HCT116 (cell line): Measurements from ENCODE around the gene ESPN. TPM values are rescaled to one million over a fixed set of nuclear protein-coding genes. Genes with fewer than 3 reads are reported as not detected.

ENCODE experiments used
- ATAC-seq: fragments of 200-7000 bp; cut with Tn5 transposase; 2 replicates; pipeline ENCODE4 v1.9.1; 2020; ENCODE audit warnings: mild to moderate bottlenecking, moderate library complexity
- BruUV-seq: library from RNA; stranded (reverse); fragments of 400-500 nt; replicated peaks from 2 replicates; lab custom pipeline; 2021; lab: Mats Ljungman, UMichigan
- CTCF ChIA-PET: fragments of 300-600 bp; sonication (Branson Sonifier 250); formaldehyde crosslinking; loops from one replicate; lab custom pipeline; 2021; ENCODE audit warnings: antibody characterized with exemption; lab: Charles Lee
- POLR2A ChIA-PET: fragments of 300-600, 350-600 bp; sonication (Branson Sonifier 250); formaldehyde crosslinking; loops from one replicate; lab custom pipeline; 2021; ENCODE audit warnings: antibody characterized with exemption; lab: Charles Lee
- RAD21 ChIA-PET, 2 experiments: fragments of 300-600 bp; sonication (Branson Sonifier 250); formaldehyde crosslinking; loops; one replicate each; lab custom pipeline; 2023; ENCODE audit warnings: low total read pairs in 2 of 2; ENCODE audit not compliant: uncharacterized antibody in 2 of 2, unreplicated experiment in 2 of 2, low non-redundant PET in 1 of 2; lab: Charles Lee
- DNase-seq: peaks from one replicate; pipeline ENCODE4 v3.0.0-alpha.2; 2010; ENCODE audit warnings: low read depth, low spot score
- H2AFZ ChIP-seq: fragments of 200-600 bp; shearing (Covaris generic), sonication (generic); 2 replicates; pipeline ENCODE4 v1.6.1; 2017; ENCODE audit warnings: low read depth, mixed run types, mixed read lengths, antibody characterized with exemption, low read length; ENCODE audit not compliant: poor library complexity, severe bottlenecking
- H3K27ac ChIP-seq: 2 replicates; pipeline ENCODE4 v1.5.1; 2012; ENCODE audit warnings: low read depth, low read length
- H3K27me3 ChIP-seq: fragments of 200-600 bp; sonication (generic); 2 replicates; pipeline ENCODE4 v1.6.1; 2016; ENCODE audit warnings: mixed run types, low read length, mixed read lengths; ENCODE audit not compliant: insufficient read depth
- H3K36me3 ChIP-seq, 2 experiments: fragments of 200-500 bp in 1 of 2; fragments of 200-600 bp in 1 of 2; sonication (Bioruptor generic) in 1 of 2; sonication (generic) in 1 of 2; 2 replicates each; pipeline versions ENCODE4 v1.5.1 to v1.6.1; 2014 to 2016; ENCODE audit warnings: low read length in 2 of 2, inconsistent platforms in 1 of 2, mixed read lengths in 1 of 2, mixed run types in 1 of 2; ENCODE audit not compliant: insufficient read depth in 2 of 2, control insufficient read depth in 1 of 2
- H3K4me1 ChIP-seq, 2 experiments: fragments of 200-600 bp in 1 of 2; sonication (generic) in 1 of 2; 2 replicates each; pipeline versions ENCODE4 v1.5.1 to v1.6.1; 2012 to 2017; ENCODE audit warnings: low read length in 2 of 2, inconsistent platforms in 1 of 2, mild to moderate bottlenecking in 1 of 2, mixed read lengths in 1 of 2, mixed run types in 1 of 2, moderate library complexity in 1 of 2; ENCODE audit not compliant: insufficient read depth in 2 of 2, control insufficient read depth in 1 of 2
- H3K4me2 ChIP-seq: fragments of 200-600 bp; sonication (generic); 2 replicates; pipeline ENCODE4 v1.6.1; 2017; ENCODE audit warnings: mixed run types, low read length, mixed read lengths
- H3K4me3 ChIP-seq, 2 experiments: fragments of 200-600 bp in 1 of 2; sonication (generic) in 1 of 2; replicated peaks in 1 of 2; 2 replicates each; pipeline ENCODE4 v1.5.1; 2011 to 2016; ENCODE audit warnings: low read length in 2 of 2, control low read depth in 1 of 2, low read depth in 1 of 2, mild to moderate bottlenecking in 1 of 2, mixed read lengths in 1 of 2, mixed run types in 1 of 2
- H3K79me2 ChIP-seq: fragments of 200-600 bp; sonication (generic); 2 replicates; pipeline ENCODE4 v1.6.1; 2017; ENCODE audit warnings: mild to moderate bottlenecking, mixed run types, low read length, moderate library complexity, mixed read lengths; ENCODE audit not compliant: insufficient read depth
- H3K9ac ChIP-seq: fragments of 200-600 bp; sonication (generic); 2 replicates; pipeline ENCODE4 v1.6.1; 2016; ENCODE audit warnings: low read length, mixed read lengths
- H3K9me2 ChIP-seq: fragments of 200-600 bp; sonication (generic), shearing (Covaris generic); 2 replicates; pipeline ENCODE4 v1.6.1; 2017; ENCODE audit warnings: mixed run types, mild to moderate bottlenecking, moderate library complexity; ENCODE audit not compliant: insufficient read depth
- H3K9me3 ChIP-seq, 2 experiments: fragments of 200-500 bp in 1 of 2; fragments of 200-600 bp in 1 of 2; sonication (Bioruptor generic) in 1 of 2; sonication (generic) in 1 of 2; 2 replicates each; pipeline ENCODE4 v1.6.1; 2014 to 2017; ENCODE audit warnings: low read length in 2 of 2, mixed read lengths in 2 of 2, inconsistent platforms in 1 of 2, low read depth in 1 of 2, mild to moderate bottlenecking in 1 of 2, mixed run types in 1 of 2, moderate library complexity in 1 of 2; ENCODE audit not compliant: control insufficient read depth in 1 of 2, insufficient read depth in 1 of 2
- H4K20me1 ChIP-seq: fragments of 200-600 bp; sonication (generic), shearing (Covaris generic); 2 replicates; pipeline ENCODE4 v1.6.1; 2017; ENCODE audit warnings: mixed run types, mild to moderate bottlenecking, moderate library complexity; ENCODE audit not compliant: insufficient read depth
- CBX3 ChIP-seq: IDR thresholded peaks from 2 replicates; pipeline ENCODE4 v1.6.1; 2012; ENCODE audit warnings: low read depth
- ELF1 ChIP-seq: IDR thresholded peaks from 2 replicates; pipeline ENCODE4 v1.6.1; 2012; ENCODE audit warnings: low read depth, borderline replicate concordance
- EZH2 ChIP-seq: fragments of 200-600 bp; sonication (generic); IDR thresholded peaks from 2 replicates; pipeline ENCODE4 v1.6.1; 2017; ENCODE audit warnings: antibody characterized with exemption, mixed run types
- EZH2phosphoT487 ChIP-seq: fragments of 200-600 bp; IDR thresholded peaks from 2 replicates; pipeline ENCODE4 v1.6.1; 2018; ENCODE audit warnings: antibody characterized with exemption, borderline replicate concordance
- FOSL1 ChIP-seq: IDR thresholded peaks from 2 replicates; pipeline ENCODE4 v1.6.1; 2012; ENCODE audit warnings: low read depth
- JUND ChIP-seq: IDR thresholded peaks from 2 replicates; pipeline ENCODE4 v1.6.1; 2012
- POLR2A ChIP-seq: IDR thresholded peaks from 2 replicates; pipeline ENCODE4 v1.7.0; 2011; ENCODE audit warnings: borderline replicate concordance; ENCODE audit not compliant: insufficient read depth, insufficient read length; ENCODE audit errors: extremely low read depth
- POLR2AphosphoS5 ChIP-seq: IDR thresholded peaks from 2 replicates; pipeline ENCODE4 v1.6.1; 2011; ENCODE audit warnings: mild to moderate bottlenecking, low read depth, low read length, moderate library complexity
- RAD21 ChIP-seq: IDR thresholded peaks from 2 replicates; pipeline ENCODE4 v1.6.1; 2012; ENCODE audit warnings: low read depth, mild to moderate bottlenecking
- SP1 ChIP-seq: IDR thresholded peaks from 2 replicates; pipeline ENCODE4 v1.6.1; 2012; ENCODE audit warnings: low read depth
- TCF7L2 ChIP-seq: IDR thresholded peaks from 2 replicates; pipeline ENCODE4 v1.7.0; 2011; ENCODE audit warnings: borderline replicate concordance, inconsistent platforms; ENCODE audit not compliant: insufficient read depth, insufficient read length; ENCODE audit errors: extremely low read depth
- YY1 ChIP-seq: IDR thresholded peaks from 2 replicates; pipeline ENCODE4 v1.6.1; 2011; ENCODE audit warnings: low read length, low read depth, moderate library complexity, mild to moderate bottlenecking; ENCODE audit not compliant: insufficient replicate concordance; ENCODE audit errors: extremely low read depth
- ZNF274 ChIP-seq: fragments of 200-500 bp; sonication (Bioruptor generic); IDR thresholded peaks from 2 replicates; pipeline ENCODE4 v1.6.1; 2014; ENCODE audit warnings: mild to moderate bottlenecking, low read depth, low read length, inconsistent platforms
- intact Hi-C: fragments of 100-400 bp; cut with micrococcal nuclease; formaldehyde crosslinking; loops from 2 replicates; pipeline ENCODE4 v1.10.0; 2022
- total RNA-seq: library from RNA; stranded (reverse); gene quantifications from one replicate; pipeline ENCODE4 v1.2.1, GENCODE V29; 2021; ENCODE audit not compliant: unreplicated experiment
- TF ChIP-seq, protein P1 (sequence below): IDR thresholded peaks from 2 replicates; pipeline ENCODE4 v1.6.1; 2012
- TF ChIP-seq, protein P2 (sequence below): IDR thresholded peaks from 2 replicates; pipeline ENCODE4 v1.6.1; 2012
- TF ChIP-seq, protein P3 (sequence below): IDR thresholded peaks from 2 replicates; pipeline ENCODE4 v1.6.1; 2011; ENCODE audit warnings: mild to moderate bottlenecking, low read length, moderate library complexity; ENCODE audit not compliant: insufficient replicate concordance; ENCODE audit errors: extremely low read depth

Gene ESPN
- total RNA-seq, 1 experiment from 2014 or later = 114 TPM

DNA sequence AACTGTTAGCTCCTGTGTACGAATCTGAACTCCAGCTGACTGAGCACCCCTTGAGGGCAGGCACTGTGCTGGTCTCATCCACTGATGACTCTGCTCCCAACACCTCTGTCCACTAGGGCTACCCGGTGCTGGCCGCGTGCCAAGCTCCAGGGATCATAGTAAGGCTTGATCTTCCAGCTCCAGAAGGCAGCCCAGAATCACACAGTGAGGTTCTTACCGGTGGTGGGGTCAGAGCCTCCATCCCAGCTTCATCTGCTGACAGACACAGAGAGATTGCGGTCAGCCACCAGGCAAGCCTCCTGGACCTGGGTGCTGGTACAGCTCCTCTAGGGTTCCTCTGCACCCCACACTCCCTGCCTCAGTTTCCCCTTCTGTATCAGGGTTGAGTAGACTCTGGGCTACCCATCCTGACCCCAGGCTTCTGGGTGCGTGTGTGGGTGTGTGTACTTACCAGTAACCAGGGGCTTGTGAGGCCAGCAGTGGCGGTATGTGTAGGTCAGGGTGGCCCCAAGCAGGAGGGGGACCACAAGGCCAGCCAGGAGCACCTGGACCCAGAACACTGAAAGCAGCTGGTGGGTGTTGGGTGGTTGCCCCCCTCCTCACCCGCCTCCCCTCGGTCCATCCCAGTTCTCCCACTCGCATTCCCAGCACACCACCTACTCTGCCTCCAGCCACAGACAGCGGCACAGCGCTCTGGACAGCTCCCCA is 38.0 kb downstream of the ESPN start:
- H3K9me2 ChIP-seq = no peaks in the 10 kb centered on the region
- 0 out of 2 replicates have a peak, but pooled peaks have one; percentile 22 for TF ChIP-seq JUND
- no peak for TF ChIP-seq RAD21
- intact Hi-C loops = no loop called here
- no peak overlapping the region for H2AFZ ChIP-seq
- ChIA-PET RAD21 (no interaction called here), CTCF (no interaction called here), POLR2A (interaction anchor here (1.0 to 1.6 kb wide), 2 partner anchors 13 to 43 kb away, joined by 3 to 4 read pairs; partner anchors contain the start of gene HES2)
- H3K36me3 ChIP-seq = peaks cover 3 to 11% of the 10 kb centered on the region in 2 experiments; a peak in 1 of 4 replicates
- peaks cover 3 to 10% of the 10 kb centered on the region in 2 experiments; a peak in 3 of 4 replicates for H3K4me1 ChIP-seq
- H3K27me3 ChIP-seq = no peaks in the 10 kb centered on the region
- H4K20me1 ChIP-seq = no peaks in the 10 kb centered on the region
- no peak for DNase-seq
- peak; percentile 18; the same call in 1 of the 2 replicates for ATAC-seq
- H3K9ac ChIP-seq = no peak overlapping the region
- no peaks in the 10 kb centered on the region for H3K79me2 ChIP-seq
- H3K27ac ChIP-seq = no peak overlapping the region
- no peak overlapping the region for H3K4me3 ChIP-seq
- no TSS peak for BruUV-seq
- H3K9me3 ChIP-seq = no peaks in the 10 kb centered on the region
- H3K4me2 ChIP-seq = no peak overlapping the region

DNA sequence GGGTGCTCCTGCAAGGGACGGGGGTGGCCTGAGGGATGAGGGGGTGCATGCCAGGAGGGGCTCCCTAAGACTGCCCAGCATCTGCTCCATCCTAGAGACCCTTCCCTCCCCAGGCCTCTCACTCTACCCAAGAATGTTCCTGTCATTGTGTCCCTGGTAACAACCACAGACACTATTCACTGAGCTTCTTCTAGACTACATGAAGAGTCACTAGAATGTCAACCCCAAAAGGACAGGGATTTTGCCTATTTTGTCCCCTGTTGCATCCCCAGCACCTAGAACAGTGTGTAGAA is 38.5 kb downstream of the ESPN start:
- H3K4me3 ChIP-seq = no peak overlapping the region
- peaks cover 3 to 11% of the 10 kb centered on the region in 2 experiments; a peak in 1 of 4 replicates for H3K36me3 ChIP-seq
- H3K27me3 ChIP-seq = no peaks in the 10 kb centered on the region
- BruUV-seq = TSS peak; percentile 30
- ATAC-seq = no peak
- no peak overlapping the region for H3K4me2 ChIP-seq
- no peak overlapping the region for H2AFZ ChIP-seq
- no peak for DNase-seq
- peaks cover 3 to 10% of the 10 kb centered on the region in 2 experiments; a peak in 3 of 4 replicates for H3K4me1 ChIP-seq
- H4K20me1 ChIP-seq = no peaks in the 10 kb centered on the region
- ChIA-PET RAD21 (no interaction called here), CTCF (interaction anchor here (1.0 kb wide), 1 partner anchor 23 kb away, joined by 4 read pairs; no protein-coding TSS in a partner anchor), POLR2A (interaction anchor here (1.6 kb wide), 1 partner anchor 14 kb away, joined by 4 read pairs; no protein-coding TSS in a partner anchor)
- H3K9me2 ChIP-seq = no peaks in the 10 kb centered on the region
- H3K9ac ChIP-seq = no peak overlapping the region
- no peak overlapping the region for H3K27ac ChIP-seq
- H3K79me2 ChIP-seq = no peaks in the 10 kb centered on the region
- H3K9me3 ChIP-seq = no peaks in the 10 kb centered on the region
- intact Hi-C loops = no loop called here
- TF ChIP-seq EZH2phosphoT487 (no peak), JUND (no peak), CBX3 (no peak), TCF7L2 (no peak), POLR2A (no peak), POLR2AphosphoS5 (no peak), ZNF274 (no peak), ELF1 (no peak), SP1 (no peak), RAD21 (no peak), EZH2 (no peak), YY1 (no peak), FOSL1 (no peak)
- TF ChIP-seq, protein P1, sequence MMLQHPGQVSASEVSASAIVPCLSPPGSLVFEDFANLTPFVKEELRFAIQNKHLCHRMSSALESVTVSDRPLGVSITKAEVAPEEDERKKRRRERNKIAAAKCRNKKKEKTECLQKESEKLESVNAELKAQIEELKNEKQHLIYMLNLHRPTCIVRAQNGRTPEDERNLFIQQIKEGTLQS = no peak
- TF ChIP-seq, protein P2, sequence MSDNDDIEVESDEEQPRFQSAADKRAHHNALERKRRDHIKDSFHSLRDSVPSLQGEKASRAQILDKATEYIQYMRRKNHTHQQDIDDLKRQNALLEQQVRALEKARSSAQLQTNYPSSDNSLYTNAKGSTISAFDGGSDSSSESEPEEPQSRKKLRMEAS = no peak
- TF ChIP-seq, protein P3, sequence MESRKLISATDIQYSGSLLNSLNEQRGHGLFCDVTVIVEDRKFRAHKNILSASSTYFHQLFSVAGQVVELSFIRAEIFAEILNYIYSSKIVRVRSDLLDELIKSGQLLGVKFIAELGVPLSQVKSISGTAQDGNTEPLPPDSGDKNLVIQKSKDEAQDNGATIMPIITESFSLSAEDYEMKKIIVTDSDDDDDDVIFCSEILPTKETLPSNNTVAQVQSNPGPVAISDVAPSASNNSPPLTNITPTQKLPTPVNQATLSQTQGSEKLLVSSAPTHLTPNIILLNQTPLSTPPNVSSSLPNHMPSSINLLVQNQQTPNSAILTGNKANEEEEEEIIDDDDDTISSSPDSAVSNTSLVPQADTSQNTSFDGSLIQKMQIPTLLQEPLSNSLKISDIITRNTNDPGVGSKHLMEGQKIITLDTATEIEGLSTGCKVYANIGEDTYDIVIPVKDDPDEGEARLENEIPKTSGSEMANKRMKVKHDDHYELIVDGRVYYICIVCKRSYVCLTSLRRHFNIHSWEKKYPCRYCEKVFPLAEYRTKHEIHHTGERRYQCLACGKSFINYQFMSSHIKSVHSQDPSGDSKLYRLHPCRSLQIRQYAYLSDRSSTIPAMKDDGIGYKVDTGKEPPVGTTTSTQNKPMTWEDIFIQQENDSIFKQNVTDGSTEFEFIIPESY = no peak
